Heart left ventricle (tissue), 13 donors: ENCODE results near the gene ZNF488.

Experiments used
- CTCF ChIP-seq, 12 donors: fragments of 200-600 bp; sonication (generic) in 4 of 12; IDR thresholded peaks; one replicate each; pipeline versions ENCODE4 v1.5.0 to v1.8.0; 2018 to 2022; ENCODE audit warnings: antibody characterized with exemption in 12 of 12, mild to moderate bottlenecking in 5 of 12
- POLR2A ChIP-seq, 2 donors: fragments of 450-650 bp; IDR thresholded peaks; one replicate each; pipeline ENCODE4 v1.6.1; 2017; ENCODE audit warnings: antibody characterized with exemption in 2 of 2, mild to moderate bottlenecking in 2 of 2, moderate library complexity in 2 of 2
- donor health status: ischemic (EF 13 %, LVEDD 7.1; RV severe dilation, severe dysfunction).
- donor health status: DM: no; HTN: yes; CAD: no.
- donor health status: DM: no; HTN: no; CAD: no.
- donor health status: ischemic (EF 25% LVEDD 6.9; RV normal size, moderate dysfunction).
- donor health status: ischemic (EF 25% LVEDD 5.7; RV mildly dilated, moderate dysfunction).
- donor health status: ischemic (EF 35%, LVEDD 5.7; RV mildly dilated, moderate dysfunction).
- donor health status: nonischemic (EF 11% LVEDD 7.7; RV severe dilation, severe dysfunction).
- donor health status: DM: yes; HTN: yes; CAD: no.
- donor health status: PGD.
- donor health status: ischemic (EF 29% LVEDD 5.4; RV normal size, mild dysfunction).
- donor health status: nonischemic (EF 23%, LVEDD 6.1; RV moderate dilation, normal function).

DNA sequence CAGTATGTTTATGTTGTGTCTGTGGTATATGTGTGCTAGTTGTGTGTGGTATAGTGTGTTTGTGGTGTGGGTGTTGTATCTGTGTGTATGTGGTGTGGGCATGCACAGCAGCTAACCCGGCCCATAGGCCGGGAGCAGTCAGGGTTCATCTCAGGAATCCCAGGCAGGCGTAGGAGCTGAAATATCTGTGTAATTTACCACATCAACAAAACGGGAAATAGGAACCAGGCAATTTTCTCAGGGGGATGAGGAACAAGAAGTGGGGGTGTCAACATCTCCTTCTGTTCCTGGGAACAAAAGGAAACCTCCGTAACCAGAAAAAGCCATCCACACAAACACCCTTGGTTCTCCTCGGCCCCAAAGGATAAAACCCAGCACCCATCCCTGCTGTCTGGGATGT, 24.5 kb upstream of the ZNF488 start:
- TF ChIP-seq POLR2A (IDR thresholded peaks at IDR 0.05), result no peak
- no peak for TF ChIP-seq CTCF (IDR thresholded peaks at IDR 0.05)
